GM18498 (cell line): ENCODE results near the gene SEMA3E.
"Not testable (repeated sequence)": the region's sequence is repeated elsewhere in the genome, so short reads cannot be mapped to it uniquely, and the experiment has no call there.

ENCODE experiments used
- ATAC-seq: cut with Tn5 transposase; IDR thresholded peaks from one replicate; pipeline ENCODE4 v1.9.1; 2021; ENCODE audit warnings: mild to moderate bottlenecking, moderate library complexity; ENCODE audit not compliant: unreplicated experiment

Gene SEMA3E

GRCh38 chr7:83494683-83495082 is 154.3 kb downstream of the SEMA3E start:
- ATAC-seq = no peak

- ATAC-seq = no peak
Measured at GRCh38 chr7:83492802-83493201, 156.1 kb downstream of the SEMA3E start.

GRCh38 chr7:83487801-83488200 is 161.1 kb downstream of the SEMA3E start:
- no peak for ATAC-seq

- no peak for ATAC-seq
Measured at GRCh38 chr7:83486957-83487356, 162.0 kb downstream of the SEMA3E start.

- no peak for ATAC-seq
Measured at GRCh38 chr7:83486536-83486935, 162.4 kb downstream of the SEMA3E start.

GRCh38 chr7:83484826-83485225 is 164.1 kb downstream of the SEMA3E start:
- ATAC-seq = no peak

GRCh38 chr7:83484266-83484665 is 164.7 kb downstream of the SEMA3E start:
- no peak for ATAC-seq

GRCh38 chr7:83478616-83479015 is 170.3 kb downstream of the SEMA3E start:
- no peak for ATAC-seq

GRCh38 chr7:83476511-83477050 is 172.4 kb downstream of the SEMA3E start:
- ATAC-seq = no peak

GRCh38 chr7:83475420-83475819 is 173.5 kb downstream of the SEMA3E start:
- no peak for ATAC-seq

- ATAC-seq = no peak
Measured at GRCh38 chr7:83472376-83472775, 176.6 kb downstream of the SEMA3E start.

- ATAC-seq = no peak
Measured at GRCh38 chr7:83469491-83469890, 179.4 kb downstream of the SEMA3E start.

- no peak for ATAC-seq
Measured at GRCh38 chr7:83469076-83469475, 179.9 kb downstream of the SEMA3E start.

- ATAC-seq = peak; percentile 97
Measured at GRCh38 chr7:83468251-83468739, 180.6 kb downstream of the SEMA3E start.

GRCh38 chr7:83467493-83467892 is 181.4 kb downstream of the SEMA3E start:
- no peak for ATAC-seq

- ATAC-seq = no peak
Measured at GRCh38 chr7:83466956-83467355, 182.0 kb downstream of the SEMA3E start.

GRCh38 chr7:83466187-83466923 is 182.6 kb downstream of the SEMA3E start:
- ATAC-seq = no peak

- no peak for ATAC-seq
Measured at GRCh38 chr7:83465643-83466042, 183.3 kb downstream of the SEMA3E start.

GRCh38 chr7:83461820-83462219 is 187.1 kb downstream of the SEMA3E start:
- ATAC-seq = not testable (repeated sequence)

- ATAC-seq = not testable (repeated sequence)
Measured at GRCh38 chr7:83459930-83460653, 188.8 kb downstream of the SEMA3E start.

GRCh38 chr7:83459101-83459929 is 189.6 kb downstream of the SEMA3E start:
- not testable (repeated sequence) for ATAC-seq
